ENCODE data around the gene LRRC8C.
A peak's percentile ranks its signal among the peaks of the same experiment; 100 is the strongest.

Gene LRRC8C

DNA sequence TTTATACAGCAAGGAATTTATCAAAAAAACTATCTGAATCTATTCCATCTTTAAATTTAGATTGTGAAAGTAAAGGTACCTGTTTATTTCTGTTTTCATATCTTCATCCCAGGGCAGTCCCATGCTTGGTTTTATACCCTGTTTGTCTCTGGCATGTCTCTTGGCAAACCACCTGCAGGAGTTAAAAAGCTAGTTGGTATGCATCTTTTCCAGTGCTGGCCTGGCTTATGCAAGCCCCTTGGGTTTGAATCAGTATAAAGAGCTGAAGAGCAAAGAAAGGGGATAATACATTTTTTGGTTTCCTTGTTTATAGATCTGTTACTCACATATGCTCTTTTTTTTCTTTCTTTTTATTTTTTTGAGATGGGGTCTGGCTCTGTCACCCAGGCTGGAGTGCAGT, 37.8 kb downstream of the LRRC8C start:
- no peak for DNase-seq (ENCODE audit: low read depth in 2 of 2)

DNA sequence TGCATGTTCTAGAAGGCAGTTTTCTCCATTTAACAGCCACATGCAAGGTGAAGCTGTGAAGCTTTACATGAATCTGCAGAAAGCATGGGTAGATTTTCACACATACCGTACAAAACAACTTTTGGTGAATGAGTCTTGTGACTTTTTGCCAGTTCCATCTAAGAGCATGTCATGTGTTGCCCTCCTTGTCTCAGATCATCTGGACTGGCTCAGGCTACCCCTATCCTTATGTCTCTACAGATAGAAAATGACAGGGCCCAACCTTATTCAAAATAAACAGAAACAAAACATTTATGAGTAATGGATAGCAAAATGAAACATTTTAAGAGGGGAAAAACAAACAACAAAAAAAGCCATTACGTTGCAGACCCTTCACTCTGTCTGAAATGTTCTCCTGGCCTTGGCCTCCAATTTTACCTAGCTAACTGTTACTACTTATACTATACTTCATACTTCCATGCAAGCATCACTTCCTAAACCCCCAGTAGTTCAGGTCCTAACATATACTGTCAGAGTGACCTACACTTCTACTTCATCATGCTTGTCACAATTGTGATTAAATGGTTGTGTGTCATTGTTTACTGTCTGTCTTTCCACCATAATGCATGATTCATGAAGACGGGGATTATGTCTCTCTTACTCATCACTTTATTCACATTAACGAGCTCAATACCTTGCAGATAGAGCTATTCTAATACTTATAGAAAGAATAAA, 39.0 kb downstream of the LRRC8C start:
- DNase-seq (ENCODE audit: low read depth in 2 of 2): no peak

DNA sequence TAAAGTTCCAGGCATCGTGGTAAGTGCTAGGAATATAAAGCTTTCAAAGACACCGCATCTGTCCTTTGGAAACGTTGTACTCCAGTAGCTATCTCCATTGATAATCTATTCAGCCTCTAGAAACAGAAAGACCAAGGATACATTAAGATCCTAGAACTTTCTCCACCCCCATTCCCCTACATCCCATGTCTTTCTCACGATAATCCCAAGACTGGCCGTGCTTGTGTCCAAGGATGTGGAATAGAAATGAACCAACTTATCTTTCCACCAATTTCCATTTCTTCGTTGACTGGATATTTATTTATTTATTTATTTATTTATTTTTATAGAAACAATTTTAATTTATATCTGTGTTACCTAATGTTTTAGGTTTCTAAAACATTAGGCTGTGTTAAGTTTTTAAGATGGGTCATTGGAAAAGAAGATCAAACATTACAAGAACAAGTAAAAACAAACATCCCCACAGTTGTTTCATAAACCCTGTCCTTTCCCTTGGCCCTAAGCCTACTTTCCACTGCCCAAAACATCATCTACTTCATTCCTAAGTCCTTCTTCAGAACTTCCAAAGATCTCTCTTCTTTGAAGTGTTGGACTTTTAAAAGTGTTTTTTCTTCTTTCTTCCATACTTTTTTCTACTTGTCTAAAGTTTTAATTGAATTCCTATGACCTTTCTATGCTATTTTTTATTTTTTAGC, 39.7 kb downstream of the LRRC8C start:
- DNase-seq (ENCODE audit: low read depth in 2 of 2): no peak

DNA sequence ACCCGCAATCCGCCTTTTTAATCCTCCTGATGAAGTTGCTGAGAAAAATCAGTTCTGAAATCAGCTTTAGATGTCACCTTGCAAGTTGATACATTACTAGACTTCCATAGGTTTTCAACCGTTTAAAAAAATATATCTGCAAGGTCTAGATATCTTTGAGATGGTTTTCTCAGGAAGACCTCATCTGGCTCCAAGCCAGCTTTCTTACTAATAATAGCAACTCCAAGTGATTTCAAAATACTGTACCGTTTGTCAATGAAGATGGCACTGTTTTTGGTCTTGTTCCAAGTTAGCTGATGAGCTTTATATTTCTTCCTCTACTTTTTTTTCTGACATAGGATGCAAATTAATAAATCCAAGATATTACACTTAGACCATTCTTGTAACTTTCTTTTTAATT, 40.3 kb downstream of the LRRC8C start:
- no peak for DNase-seq (ENCODE audit: low read depth in 2 of 2)

DNA sequence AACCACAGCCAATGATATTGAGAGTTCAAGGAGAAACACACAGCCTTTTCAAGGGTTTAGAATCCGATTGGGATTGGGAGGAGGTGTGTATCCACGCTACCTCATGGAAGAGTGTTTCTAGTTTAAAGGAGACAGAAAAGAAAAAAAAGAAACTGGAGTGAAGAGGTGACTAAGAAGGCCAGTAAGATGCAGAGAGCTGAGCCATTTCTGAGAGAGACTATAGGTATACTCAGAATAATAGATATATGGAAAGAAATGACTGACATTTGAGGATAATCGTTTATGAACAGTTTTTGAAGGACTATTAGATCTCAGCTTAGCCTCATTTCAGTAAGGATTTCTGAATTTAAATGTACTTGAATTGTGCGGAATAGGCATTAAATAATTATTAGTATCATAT, 42.8 kb downstream of the LRRC8C start:
- DNase-seq (ENCODE audit: low read depth in 2 of 2): no peak

DNA sequence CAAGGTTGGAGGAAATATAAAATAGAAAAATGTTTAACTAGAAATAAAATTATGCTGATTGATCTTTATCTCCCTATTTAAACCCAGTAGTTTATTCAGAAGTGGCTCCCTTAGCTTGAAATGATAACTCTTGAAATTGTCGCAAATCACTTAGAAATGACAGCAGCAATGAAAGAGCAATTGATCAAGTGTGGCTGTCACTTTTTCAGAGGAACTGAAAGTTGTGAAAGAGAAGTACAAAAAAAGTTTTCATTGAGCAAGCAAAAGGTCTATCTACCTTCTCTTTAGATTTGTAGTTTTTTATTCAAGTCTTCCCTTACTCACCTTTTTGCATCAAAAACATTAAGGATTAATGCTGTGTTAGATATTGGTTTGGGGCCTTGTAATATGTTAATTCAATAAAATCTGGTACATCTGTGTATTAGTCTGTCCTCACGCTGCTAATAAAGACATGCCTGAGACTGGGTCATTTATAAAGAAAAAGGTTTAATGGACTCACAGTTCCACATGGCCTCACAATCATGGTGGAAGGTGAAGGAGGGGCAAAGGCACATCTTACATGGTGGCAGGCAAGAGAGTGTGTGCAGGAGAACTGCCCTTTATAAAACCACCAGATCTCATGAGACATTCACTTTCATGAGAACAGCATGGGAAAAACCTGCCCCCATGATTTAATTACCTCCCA, 48.3 kb downstream of the LRRC8C start:
- no peak for DNase-seq (ENCODE audit: low read depth in 2 of 2)

DNA sequence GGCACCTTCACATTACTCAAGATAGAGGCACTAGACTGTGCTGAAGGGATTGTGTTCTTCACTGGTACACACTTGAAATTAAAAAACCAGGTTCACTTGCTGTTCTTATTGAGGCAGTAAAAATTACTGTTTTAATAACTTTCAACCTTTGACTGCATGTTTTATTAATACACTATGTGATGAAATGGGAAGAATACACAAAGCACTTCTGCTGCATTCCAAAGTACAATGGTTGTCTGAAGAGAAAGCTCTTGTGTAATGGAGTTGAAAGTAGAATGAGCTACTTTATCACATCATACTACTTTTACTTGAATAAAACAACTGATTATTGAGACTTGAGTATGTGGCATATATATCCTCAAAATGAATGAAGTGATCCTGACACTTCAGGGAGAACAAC, 49.7 kb downstream of the LRRC8C start:
- no peak for DNase-seq (ENCODE audit: low read depth in 2 of 2)

DNA sequence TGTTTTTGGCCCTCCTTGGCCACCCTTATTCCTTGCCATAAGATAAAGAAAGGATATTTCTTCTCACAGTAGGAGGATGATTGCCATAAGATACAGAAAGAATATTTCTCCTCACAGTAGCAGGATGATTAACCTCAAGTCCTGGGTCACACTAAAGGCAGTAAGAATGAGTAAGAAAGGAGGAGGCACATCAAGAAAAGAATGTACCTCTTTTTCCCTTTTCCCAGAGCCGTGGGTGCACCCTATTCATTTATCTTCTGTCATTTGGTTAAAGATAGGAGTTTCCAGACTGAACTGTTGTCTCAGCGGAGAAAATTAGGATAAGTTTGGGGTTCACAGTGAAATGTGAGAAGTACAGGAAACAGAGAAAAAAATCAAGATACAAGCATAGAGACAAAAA, 52.5 kb downstream of the LRRC8C start:
- DNase-seq (ENCODE audit: low read depth in 2 of 2): no peak

DNA sequence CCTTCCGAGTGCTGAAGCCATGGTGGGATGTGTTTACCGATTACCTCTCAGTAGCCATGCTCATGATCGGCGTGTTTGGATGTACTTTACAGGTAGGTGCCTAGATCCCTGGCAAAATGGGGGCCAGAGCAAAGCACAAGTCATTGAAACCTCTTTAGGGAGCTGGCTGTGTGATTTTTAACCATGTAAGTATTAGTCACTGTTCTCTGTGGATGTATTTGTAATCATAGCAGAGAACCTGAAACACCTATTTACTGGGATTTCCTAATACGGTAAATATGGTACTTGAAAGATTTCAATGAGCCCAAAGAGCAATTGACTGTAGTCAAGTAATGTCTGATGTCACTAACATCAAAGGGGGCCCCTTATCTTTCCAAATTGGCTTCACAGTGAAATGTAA, 53.6 kb downstream of the LRRC8C start:
- no peak for DNase-seq (ENCODE audit: low read depth in 2 of 2)

DNA sequence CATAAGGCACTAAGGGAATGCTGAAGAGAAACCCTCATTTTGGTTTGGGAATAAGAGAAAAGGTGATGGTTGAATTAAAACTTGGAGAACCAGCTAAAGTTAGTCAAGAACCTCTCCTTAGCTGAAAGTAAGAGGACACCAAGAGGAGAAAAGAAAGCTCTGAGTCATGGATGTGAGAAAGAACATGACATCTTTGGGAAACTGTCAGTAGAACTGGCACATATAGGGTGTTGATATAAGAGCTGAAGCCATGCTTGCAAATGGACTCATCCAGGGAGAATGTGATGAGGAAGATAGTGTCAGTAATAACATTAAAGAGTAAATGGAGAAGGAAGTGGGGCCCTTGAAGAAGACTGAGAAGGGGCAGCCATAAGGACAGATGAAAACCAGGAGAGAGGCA, 54.3 kb downstream of the LRRC8C start:
- DNase-seq (ENCODE audit: low read depth in 2 of 2): no peak

DNA sequence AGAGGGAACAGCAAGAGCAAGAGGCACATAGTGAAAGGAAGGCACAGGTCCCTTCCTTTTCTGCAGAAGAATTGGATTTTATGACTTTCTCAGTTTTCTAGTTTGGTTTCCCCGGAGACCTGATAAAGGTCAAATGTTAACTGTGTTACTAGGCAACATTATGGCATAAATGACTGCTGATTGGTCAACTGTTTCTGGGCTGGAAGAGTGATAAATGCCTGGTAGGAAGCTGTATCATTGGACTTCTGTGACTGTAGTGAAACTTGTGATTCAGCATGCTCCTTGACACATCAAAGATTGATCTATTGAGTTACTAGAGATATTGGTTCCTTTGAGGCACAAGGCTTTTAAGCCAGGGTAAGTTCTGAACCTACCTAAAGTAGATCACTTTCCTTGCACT, 55.7 kb downstream of the LRRC8C start:
- DNase-seq (ENCODE audit: low read depth in 2 of 2): no peak

DNA sequence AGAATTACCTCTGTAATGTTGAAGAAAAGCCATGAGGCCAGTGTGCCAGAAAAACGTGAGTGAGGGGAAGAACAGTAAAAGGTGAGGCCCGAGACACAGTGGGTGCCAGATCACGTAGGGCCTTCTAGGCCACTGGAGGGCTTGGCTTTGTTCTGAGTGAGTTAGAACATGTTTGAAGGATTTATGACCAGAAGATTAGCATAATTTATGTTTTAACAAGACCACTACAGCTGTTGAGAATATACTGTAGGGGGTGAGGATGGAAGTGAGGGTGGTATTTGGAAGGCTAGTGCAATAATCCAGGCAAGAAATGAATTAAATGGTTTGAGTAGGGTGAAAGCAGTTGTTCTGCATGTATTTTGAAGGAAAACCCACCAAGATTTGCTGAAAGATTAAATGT, 56.3 kb downstream of the LRRC8C start:
- no peak for DNase-seq (ENCODE audit: low read depth in 2 of 2)

DNA sequence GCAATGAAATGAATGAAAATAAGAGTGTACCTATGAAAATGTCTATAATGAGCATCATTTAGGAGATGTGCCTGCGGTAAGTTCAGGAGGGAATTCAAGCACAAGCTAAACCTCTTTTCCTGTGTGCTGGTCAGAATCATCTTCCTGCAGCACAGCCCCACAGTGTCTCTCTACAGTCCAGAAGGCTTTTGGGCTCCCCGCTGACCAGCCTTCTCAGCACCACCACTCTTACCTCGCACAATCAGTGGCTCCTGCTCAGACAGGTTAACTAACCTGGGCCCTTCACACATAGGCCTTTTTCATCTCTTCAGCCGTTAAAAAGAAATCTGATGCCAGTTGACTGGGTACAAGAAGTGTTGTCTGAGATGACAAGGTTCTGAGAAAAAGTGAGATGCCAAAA, 57.7 kb downstream of the LRRC8C start:
- no peak for DNase-seq (ENCODE audit: low read depth in 2 of 2)

DNA sequence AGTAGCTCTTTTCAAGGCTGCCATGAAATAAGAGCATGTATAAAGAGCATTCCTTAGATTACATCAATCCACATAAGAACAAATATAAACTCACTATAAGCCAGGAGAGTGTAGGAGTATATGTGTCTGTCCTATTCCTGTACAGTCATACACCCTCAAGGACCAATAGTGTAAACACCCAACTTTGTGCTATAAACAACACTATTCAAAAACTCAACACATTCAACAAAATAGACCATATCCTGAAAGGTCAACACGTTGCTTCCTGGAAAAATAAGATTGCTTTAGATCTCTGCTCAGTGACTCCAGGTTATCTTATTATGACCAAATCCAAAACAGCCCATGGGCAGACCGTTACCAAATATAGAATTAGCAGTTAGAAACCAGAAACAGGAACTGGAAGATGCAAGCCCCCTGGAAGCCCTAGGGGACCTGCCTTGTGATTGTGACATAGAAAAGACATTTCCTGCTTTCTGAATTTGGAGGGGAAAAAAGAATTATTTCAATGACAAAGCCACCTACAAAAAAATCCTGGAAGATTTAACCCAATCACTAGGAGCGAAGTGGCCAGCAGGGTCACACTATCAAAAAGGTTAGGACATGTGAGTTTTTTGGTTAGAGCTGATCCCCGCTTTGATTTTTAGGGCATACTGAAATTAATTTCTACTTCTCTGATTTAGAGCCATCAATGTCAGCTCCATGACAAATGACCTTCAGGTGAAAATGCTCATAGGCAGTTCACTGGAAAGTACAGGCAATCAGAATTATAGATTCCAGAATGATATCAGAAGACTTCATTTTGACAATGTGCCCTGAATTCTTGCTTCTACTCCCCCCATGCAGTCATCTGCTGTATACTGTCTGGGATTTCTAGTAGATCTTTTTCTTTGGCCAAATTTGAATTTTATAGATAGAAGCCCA, 59.9 kb downstream of the LRRC8C start:
- no peak for DNase-seq (ENCODE audit: low read depth in 2 of 2)

DNA sequence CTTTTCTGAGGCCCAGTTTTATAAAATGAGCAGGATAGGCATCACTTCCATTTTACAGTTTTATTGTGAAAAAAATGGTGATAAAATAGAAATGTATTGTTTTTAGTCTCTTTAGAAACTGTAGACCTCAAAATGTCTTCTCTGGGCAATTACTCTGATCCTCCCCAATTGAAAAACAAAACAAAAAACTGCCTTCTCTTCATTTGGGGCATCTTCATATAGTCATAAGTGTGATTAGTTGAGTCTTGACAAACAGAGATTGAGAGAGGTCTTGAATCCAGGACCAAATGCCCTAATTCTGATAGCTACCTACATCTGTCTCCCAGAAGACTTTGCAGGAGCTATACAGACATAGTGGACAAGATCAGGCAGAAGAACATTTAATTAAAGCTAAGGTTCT, 62.9 kb downstream of the LRRC8C start:
- DNase-seq (ENCODE audit: low read depth in 2 of 2): no peak

DNA sequence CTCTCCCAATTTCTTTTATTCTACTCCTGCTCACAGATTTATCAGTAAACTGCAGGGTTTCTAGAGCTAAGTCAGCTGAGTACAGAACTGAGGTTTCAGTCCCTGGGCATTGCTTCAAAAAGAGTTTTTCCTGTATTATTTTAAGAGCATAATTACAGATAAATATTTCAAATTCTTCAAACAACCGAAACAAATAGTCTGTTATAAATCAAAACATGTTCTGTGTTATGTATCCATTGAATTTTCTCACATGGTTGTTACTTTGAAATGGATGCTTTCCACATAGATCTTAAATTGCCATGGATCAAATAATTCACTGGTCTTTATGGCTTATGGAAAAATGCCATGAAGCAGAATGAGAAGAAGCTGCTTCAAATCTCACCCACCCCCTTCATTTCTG, 64.5 kb downstream of the LRRC8C start:
- no peak for DNase-seq (ENCODE audit: low read depth in 2 of 2)

DNA sequence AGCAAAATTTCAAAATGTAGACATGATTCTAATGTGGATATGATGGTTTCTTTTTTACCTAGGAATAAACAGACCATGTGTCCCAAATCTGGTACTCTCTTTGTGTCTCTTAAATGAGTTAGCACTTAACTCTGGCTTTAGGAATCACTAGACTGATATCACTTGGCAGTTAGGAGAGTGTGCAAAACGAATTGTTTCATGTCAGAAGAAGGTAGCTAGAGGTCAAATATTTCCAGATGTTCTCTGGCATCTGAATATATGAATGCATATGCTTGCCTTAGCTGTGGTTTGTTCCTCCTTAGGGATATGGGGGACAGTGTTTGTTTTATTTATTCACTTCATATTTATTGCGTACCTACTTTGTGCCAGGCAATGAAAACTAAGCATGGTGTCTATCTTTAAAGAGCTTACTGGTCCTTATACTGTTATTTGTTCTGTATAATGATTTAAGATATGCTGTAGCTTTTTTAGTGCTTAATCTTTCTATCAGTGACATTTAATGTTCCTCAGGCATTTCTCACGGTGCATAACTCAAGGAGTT, 65.2 kb downstream of the LRRC8C start:
- no peak for DNase-seq (ENCODE audit: low read depth in 2 of 2)

DNA sequence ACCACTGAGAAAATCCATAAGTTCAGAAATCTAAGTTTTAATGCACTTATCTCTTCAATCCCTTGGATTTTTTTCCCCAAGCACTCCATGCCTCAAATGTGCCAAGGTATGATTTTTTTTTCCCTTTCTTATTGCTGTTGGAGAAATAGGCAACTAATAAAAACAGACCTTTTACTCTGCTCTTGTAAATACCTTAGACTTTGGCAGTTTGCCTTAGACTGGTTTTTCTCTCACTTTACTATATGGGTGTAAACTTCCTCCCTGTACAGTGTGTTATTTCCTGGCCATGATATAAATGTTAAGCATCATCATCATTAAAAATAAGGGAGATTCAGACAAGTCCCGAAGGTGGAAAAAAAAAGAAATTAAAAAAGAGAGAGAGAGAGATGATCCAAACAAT, 65.7 kb downstream of the LRRC8C start:
- no peak for DNase-seq (ENCODE audit: low read depth in 2 of 2)

DNA sequence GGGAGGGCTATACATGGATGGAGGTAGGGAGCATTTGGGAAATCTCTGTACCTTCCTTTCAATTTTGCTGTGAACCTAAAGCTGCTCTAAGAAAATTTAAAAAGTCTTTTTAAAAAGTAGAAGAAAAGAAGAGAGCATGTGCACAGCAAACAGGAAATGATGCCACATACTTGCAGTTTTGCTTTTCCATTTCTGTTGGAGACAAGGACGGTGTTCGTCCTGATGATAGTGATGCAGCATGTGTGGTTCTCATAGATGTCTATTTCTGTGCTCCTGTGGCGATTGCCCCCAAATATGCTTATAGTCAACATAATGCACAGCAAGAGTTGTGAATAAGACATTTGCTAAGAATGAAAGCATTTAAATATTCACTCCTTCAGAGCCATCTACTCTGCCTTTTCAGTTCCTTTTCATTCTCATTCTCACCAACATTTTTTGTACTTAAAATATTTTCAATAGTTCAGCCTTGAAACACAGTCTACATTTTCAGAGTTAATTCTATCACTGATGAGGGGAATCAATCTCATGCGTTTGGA, 66.6 kb downstream of the LRRC8C start:
- DNase-seq (ENCODE audit: low read depth in 2 of 2): no peak

DNA sequence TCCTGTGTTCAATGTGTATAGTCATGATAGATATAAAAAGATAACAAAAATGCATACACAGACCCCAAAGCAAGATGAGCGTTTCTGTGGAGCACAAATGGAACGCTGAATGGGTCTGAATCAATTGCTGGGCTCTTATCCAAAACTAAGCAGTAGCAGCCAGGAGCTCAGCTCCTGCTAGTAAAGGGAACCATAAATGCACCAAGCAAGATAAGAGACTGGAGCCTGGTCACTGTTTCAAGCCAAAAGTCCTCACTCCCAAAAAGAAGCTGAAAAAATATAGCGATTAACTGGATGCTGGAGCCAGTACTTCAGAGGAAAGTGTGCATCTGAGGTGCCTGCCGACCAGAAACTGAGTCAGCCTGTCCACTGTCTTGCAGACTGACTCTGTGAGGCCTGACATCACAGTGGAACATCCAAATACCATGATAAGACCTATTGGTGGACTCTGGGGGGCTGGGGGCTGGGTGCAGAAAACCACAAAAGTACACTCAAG, 68.9 kb downstream of the LRRC8C start:
- DNase-seq (ENCODE audit: low read depth in 2 of 2): peak in 1 of 2 donors; percentile 3

DNA sequence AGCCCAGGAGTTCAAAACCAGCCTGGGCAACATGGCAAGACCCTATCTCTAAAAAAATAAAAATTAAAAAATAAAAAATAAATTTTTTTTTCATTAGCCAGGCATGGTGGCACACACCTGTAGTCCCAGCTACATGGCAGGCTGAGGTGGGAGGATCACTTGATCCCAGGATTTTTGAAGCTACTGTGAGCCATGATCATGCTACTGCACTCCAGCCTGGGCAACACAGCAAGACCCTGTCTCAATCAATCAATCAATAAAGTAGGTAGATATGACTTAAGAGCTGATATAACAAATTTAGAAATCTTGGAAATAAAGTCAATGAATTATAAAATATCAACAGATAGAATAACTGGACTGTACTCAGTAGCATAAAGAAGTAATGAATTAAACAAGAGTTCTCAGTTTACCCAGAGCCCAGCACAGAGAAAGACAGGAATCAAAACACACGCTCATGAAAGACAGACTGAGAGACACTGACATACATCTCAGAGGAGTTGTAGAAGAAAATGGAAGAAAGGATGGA, 69.7 kb downstream of the LRRC8C start:
- DNase-seq (ENCODE audit: low read depth in 2 of 2): no peak
